ENCODE data around the gene FAM227A.

DNA sequence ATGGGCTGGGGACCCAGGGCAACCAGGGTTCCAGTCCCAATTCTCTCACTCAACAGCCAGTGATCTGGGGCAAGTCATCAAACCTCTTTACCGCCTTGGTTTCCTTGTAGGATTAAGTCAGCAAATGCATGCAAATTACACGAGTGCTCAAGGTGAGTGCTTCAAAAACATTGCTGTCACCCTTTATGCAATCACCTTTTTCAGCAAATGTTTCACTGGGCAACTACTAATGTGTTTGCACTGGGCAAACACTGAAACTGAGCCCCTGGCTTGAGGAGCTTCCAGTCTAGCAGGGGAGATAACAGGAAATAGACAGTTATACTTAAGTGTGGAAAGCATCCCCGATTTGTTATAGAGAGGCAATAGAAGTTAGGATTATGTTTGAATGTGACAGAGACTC lies 48.5 kb downstream of the FAM227A start:
- no peak for TF ChIP-seq POLR2AphosphoS5 (IDR thresholded peaks at IDR 0.05)
- TF ChIP-seq, protein P1, sequence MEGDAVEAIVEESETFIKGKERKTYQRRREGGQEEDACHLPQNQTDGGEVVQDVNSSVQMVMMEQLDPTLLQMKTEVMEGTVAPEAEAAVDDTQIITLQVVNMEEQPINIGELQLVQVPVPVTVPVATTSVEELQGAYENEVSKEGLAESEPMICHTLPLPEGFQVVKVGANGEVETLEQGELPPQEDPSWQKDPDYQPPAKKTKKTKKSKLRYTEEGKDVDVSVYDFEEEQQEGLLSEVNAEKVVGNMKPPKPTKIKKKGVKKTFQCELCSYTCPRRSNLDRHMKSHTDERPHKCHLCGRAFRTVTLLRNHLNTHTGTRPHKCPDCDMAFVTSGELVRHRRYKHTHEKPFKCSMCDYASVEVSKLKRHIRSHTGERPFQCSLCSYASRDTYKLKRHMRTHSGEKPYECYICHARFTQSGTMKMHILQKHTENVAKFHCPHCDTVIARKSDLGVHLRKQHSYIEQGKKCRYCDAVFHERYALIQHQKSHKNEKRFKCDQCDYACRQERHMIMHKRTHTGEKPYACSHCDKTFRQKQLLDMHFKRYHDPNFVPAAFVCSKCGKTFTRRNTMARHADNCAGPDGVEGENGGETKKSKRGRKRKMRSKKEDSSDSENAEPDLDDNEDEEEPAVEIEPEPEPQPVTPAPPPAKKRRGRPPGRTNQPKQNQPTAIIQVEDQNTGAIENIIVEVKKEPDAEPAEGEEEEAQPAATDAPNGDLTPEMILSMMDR (IDR thresholded peaks at IDR 0.05): no peak
- no peak for TF ChIP-seq EP300 (IDR thresholded peaks at IDR 0.05)
- TF ChIP-seq POLR2A (IDR thresholded peaks at IDR 0.05): no peak
